Ectodermal cell (in vitro differentiated cells): ENCODE results near the gene NEGR1.

Experiments
- H3K27ac ChIP-seq: 2 replicates; pipeline ENCODE4 v1.7.0; 2013; ENCODE audit warnings: mild to moderate bottlenecking, low read depth, low read length; ENCODE audit not compliant: insufficient read depth, poor library complexity, severe bottlenecking
- H3K27me3 ChIP-seq: 2 replicates; pipeline ENCODE4 v1.7.0; 2013; ENCODE audit warnings: mild to moderate bottlenecking, low read length; ENCODE audit not compliant: insufficient read depth, control insufficient read depth, poor library complexity, severe bottlenecking
- H3K36me3 ChIP-seq: one replicate; pipeline ENCODE4 v1.7.0; 2013; ENCODE audit warnings: low read length; ENCODE audit not compliant: control insufficient read depth, insufficient read depth
- H3K4me1 ChIP-seq: one replicate; pipeline ENCODE4 v1.7.0; 2013; ENCODE audit warnings: low read length; ENCODE audit not compliant: control insufficient read depth, insufficient read depth
- H3K4me3 ChIP-seq: 2 replicates; pipeline ENCODE4 v1.7.0; 2013; ENCODE audit warnings: low read depth, low read length, control low read depth; ENCODE audit not compliant: insufficient read depth
- H3K9me3 ChIP-seq: 2 replicates; pipeline ENCODE4 v1.7.0; 2013; ENCODE audit warnings: mild to moderate bottlenecking, low read length, moderate library complexity; ENCODE audit not compliant: control insufficient read depth
- WGBS, 2 experiments: methylation state at CpG; one replicate each; pipeline ENCODE4 v1.1.7; 2013; ENCODE audit warnings: missing lambda C conversion rate in 2 of 2; 5-methylcytosine and 5-hydroxymethylcytosine counted together

The NEGR1 gene

GRCh38 chr1:71372496-71372895 lies 909.8 kb downstream of the NEGR1 start:
- no peaks in the 10 kb centered on the region for H3K4me1 ChIP-seq
- no peak overlapping the region for H3K27ac ChIP-seq
- no peaks in the 10 kb centered on the region for H3K36me3 ChIP-seq
- H3K4me3 ChIP-seq = no peak overlapping the region
- WGBS, 2 experiments = 95 to 96% methylated on average over 2 of the region's 2 CpGs
- H3K27me3 ChIP-seq = no peaks in the 10 kb centered on the region
- H3K9me3 ChIP-seq = no peaks in the 10 kb centered on the region

GRCh38 chr1:71371581-71371980 lies 910.8 kb downstream of the NEGR1 start:
- Histone ChIP-seq H3K36me3 (no peaks in the 10 kb centered on the region), H3K27ac (no peak overlapping the region), H3K9me3 (no peaks in the 10 kb centered on the region), H3K4me1 (no peaks in the 10 kb centered on the region), H3K27me3 (no peaks in the 10 kb centered on the region), H3K4me3 (no peak overlapping the region)
- WGBS, 2 experiments = 75 to 83% methylated on average over 1 of the region's 1 CpG

- Histone ChIP-seq H3K9me3 (no peaks in the 10 kb centered on the region), H3K27me3 (no peaks in the 10 kb centered on the region), H3K4me1 (no peaks in the 10 kb centered on the region), H3K27ac (no peak overlapping the region), H3K36me3 (no peaks in the 10 kb centered on the region), H3K4me3 (no peak overlapping the region)
- 94 to 97% methylated on average over 2 of the region's 2 CpGs for whole genome bisulfite sequencing, 2 experiments
These were observed 918.1 kb downstream of the NEGR1 start for GRCh38 chr1:71364236-71364635.

- Histone ChIP-seq H3K4me3 (no peak overlapping the region), H3K27ac (no peak overlapping the region), H3K27me3 (no peaks in the 10 kb centered on the region), H3K4me1 (no peaks in the 10 kb centered on the region), H3K36me3 (no peaks in the 10 kb centered on the region), H3K9me3 (no peaks in the 10 kb centered on the region)
- WGBS, 2 experiments = no CpG with 5 or more reads among the region's 2 CpGs
These were observed 919.6 kb downstream of the NEGR1 start for GRCh38 chr1:71362691-71363090.

GRCh38 chr1:71362076-71362475 lies 920.3 kb downstream of the NEGR1 start:
- Histone ChIP-seq H3K4me3 (no peak overlapping the region), H3K36me3 (no peaks in the 10 kb centered on the region), H3K27me3 (no peaks in the 10 kb centered on the region), H3K9me3 (no peaks in the 10 kb centered on the region), H3K27ac (no peak overlapping the region), H3K4me1 (no peaks in the 10 kb centered on the region)
- 89 to 97% methylated on average over 2 of the region's 2 CpGs for WGBS, 2 experiments

GRCh38 chr1:71357708-71358107 lies 924.6 kb downstream of the NEGR1 start:
- H3K36me3 ChIP-seq = no peaks in the 10 kb centered on the region
- H3K9me3 ChIP-seq = no peaks in the 10 kb centered on the region
- no peak overlapping the region for H3K27ac ChIP-seq
- H3K4me3 ChIP-seq = no peak overlapping the region
- no peaks in the 10 kb centered on the region for H3K4me1 ChIP-seq
- 92 to 95% methylated on average over 9 of the region's 9 CpGs for WGBS, 2 experiments
- H3K27me3 ChIP-seq = no peaks in the 10 kb centered on the region

- Histone ChIP-seq H3K27ac (no peak overlapping the region), H3K27me3 (no peaks in the 10 kb centered on the region), H3K4me1 (no peaks in the 10 kb centered on the region), H3K9me3 (no peaks in the 10 kb centered on the region), H3K4me3 (no peak overlapping the region), H3K36me3 (no peaks in the 10 kb centered on the region)
- WGBS, 2 experiments = 100% methylated on average over 1 of the region's 1 CpG
These were observed 930.9 kb downstream of the NEGR1 start for GRCh38 chr1:71351438-71351837.

GRCh38 chr1:71350805-71351204 lies 931.5 kb downstream of the NEGR1 start:
- Histone ChIP-seq H3K4me3 (no peak overlapping the region), H3K27ac (no peak overlapping the region), H3K36me3 (no peaks in the 10 kb centered on the region), H3K9me3 (no peaks in the 10 kb centered on the region), H3K4me1 (no peaks in the 10 kb centered on the region), H3K27me3 (no peaks in the 10 kb centered on the region)
- WGBS, 2 experiments = 100% methylated on average over 1 of the region's 2 CpGs

- no CpG with 5 or more reads among the region's 1 CpG for WGBS, 2 experiments
- H3K27ac ChIP-seq = no peak overlapping the region
- no peak overlapping the region for H3K4me3 ChIP-seq
- H3K27me3 ChIP-seq = no peaks in the 10 kb centered on the region
- H3K4me1 ChIP-seq = no peaks in the 10 kb centered on the region
- no peaks in the 10 kb centered on the region for H3K36me3 ChIP-seq
- H3K9me3 ChIP-seq = no peaks in the 10 kb centered on the region
These were observed 932.0 kb downstream of the NEGR1 start for GRCh38 chr1:71350330-71350729.
